Esophagus muscularis mucosa (tissue), 4 donors: ENCODE data around the gene RHOG. TPM values are rescaled to one million over a fixed set of nuclear protein-coding genes. Genes with fewer than 3 reads are reported as not detected.
A peak's percentile ranks its signal among the peaks of the same experiment; 100 is the strongest.

Experiments used
- DNase-seq: peaks from one replicate; pipeline ENCODE4 v3.0.0-alpha.2; 2017; ENCODE audit errors: extremely low spot score
- H3K27ac ChIP-seq, 4 donors: fragments of 200-600 bp; sonication (generic); replicated peaks in 1 of 4; 1 replicate in 3 of 4; 2 replicates in 1 of 4; pipeline ENCODE4 v1.5.1; 2016 to 2019; ENCODE audit warnings: mild to moderate bottlenecking in 1 of 4
- H3K27me3 ChIP-seq, 4 donors: fragments of 200-600 bp; sonication (generic); one replicate each; pipeline versions ENCODE4 v1.5.1 to v1.6.0; 2016 to 2019
- H3K36me3 ChIP-seq, 4 donors: fragments of 200-600 bp; sonication (generic); one replicate each; pipeline ENCODE4 v1.5.1; 2016 to 2019
- H3K4me1 ChIP-seq, 4 donors: fragments of 200-600 bp; sonication (generic); one replicate each; pipeline ENCODE4 v1.5.1; 2016 to 2019
- H3K4me3 ChIP-seq, 4 donors: fragments of 200-600 bp; sonication (generic); 1 replicate in 2 of 4; 2 replicates in 2 of 4; pipeline ENCODE4 v1.5.1; 2016 to 2019; ENCODE audit warnings: mild to moderate bottlenecking in 4 of 4, moderate library complexity in 1 of 4
- H3K9me3 ChIP-seq, 4 donors: fragments of 200-600 bp; sonication (generic); 1 replicate in 3 of 4; 2 replicates in 1 of 4; pipeline ENCODE4 v1.5.1; 2016 to 2019
- CTCF ChIP-seq, 3 experiments: fragments of 200-600 bp in 2 of 3; fragments of 450-650 bp in 1 of 3; sonication (generic) in 2 of 3; IDR thresholded peaks; one replicate each; pipeline ENCODE4 v1.5.1; 2017 to 2019; ENCODE audit warnings: antibody characterized with exemption in 3 of 3, mild to moderate bottlenecking in 2 of 3, moderate library complexity in 1 of 3
- EP300 ChIP-seq: sonication (generic); formaldehyde crosslinking; IDR thresholded peaks from one replicate; pipeline ENCODE4 v1.6.1; 2017; ENCODE audit warnings: antibody characterized with exemption
- POLR2A ChIP-seq: fragments of 450-650 bp; IDR thresholded peaks from one replicate; pipeline ENCODE4 v1.6.1; 2017; ENCODE audit warnings: antibody characterized with exemption, moderate library complexity, mild to moderate bottlenecking, low read depth
- POLR2AphosphoS5 ChIP-seq, 2 donors: sonication (generic); formaldehyde crosslinking; IDR thresholded peaks; one replicate each; pipeline ENCODE4 v1.6.1; 2017; ENCODE audit warnings: antibody characterized with exemption in 2 of 2
- WGBS: methylation state at CpG from one replicate; pipeline ENCODE4 v1.1.5; 2018; 5-methylcytosine and 5-hydroxymethylcytosine counted together
- intact Hi-C: fragments of 100-400 bp; cut with DNase I; formaldehyde crosslinking; loops from one replicate; pipeline ENCODE4 v1.15.1; 2023
- total RNA-seq, 4 donors: library from RNA; depleted of rRNA; stranded (reverse); fragments of >200 nt; gene quantifications; one replicate each; pipeline versions ENCODE4 v1.1.0 to v1.2.1, GENCODE V29; 2016

RHOG gene
- total RNA-seq, 4 donors from 2014 or later = 53.6 to 75.5 (median 59.4) TPM

- Histone ChIP-seq H3K4me3 (no peak overlapping the region), H3K27ac (no peak overlapping the region), H3K4me1 (peaks cover 2 to 12% (median 8%) of the 10 kb centered on the region in 4 donors), H3K36me3 (no peaks in the 10 kb centered on the region), H3K27me3 (no peaks in the 10 kb centered on the region), H3K9me3 (no peaks in the 10 kb centered on the region)
- intact Hi-C loops = no loop called here
- DNase-seq = no peak
- WGBS = 89% methylated on average over 11 of the region's 11 CpGs
- TF ChIP-seq CTCF (IDR thresholded peaks at IDR 0.05) (no peak), POLR2A (no peak), EP300 (no peak), POLR2AphosphoS5 (IDR thresholded peaks at IDR 0.05) (no peak)
Observed at GRCh38 chr11:3803726-3804495, 36.8 kb downstream of the RHOG start.

GRCh38 chr11:3802011-3802790, 38.6 kb downstream of the RHOG start:
- H3K27ac ChIP-seq = no peak overlapping the region
- H3K4me1 ChIP-seq = peaks cover 5 to 10% (median 9%) of the 10 kb centered on the region in 4 donors
- DNase-seq = no peak
- H3K27me3 ChIP-seq = no peaks in the 10 kb centered on the region
- TF ChIP-seq CTCF (IDR thresholded peaks at IDR 0.05) (no peak), EP300 (no peak), POLR2AphosphoS5 (IDR thresholded peaks at IDR 0.05) (no peak), POLR2A (no peak)
- no peaks in the 10 kb centered on the region for H3K36me3 ChIP-seq
- intact Hi-C loops = no loop called here
- WGBS = 79% methylated on average over 4 of the region's 4 CpGs
- no peak overlapping the region for H3K4me3 ChIP-seq
- no peaks in the 10 kb centered on the region for H3K9me3 ChIP-seq

- intact Hi-C loops = loop anchor here (5.0 kb wide), 1 partner anchor 37 kb away; no protein-coding TSS in a partner anchor
- H3K4me1 ChIP-seq = peaks cover 15 to 32% (median 28%) of the 10 kb centered on the region in 4 donors
- WGBS = 91% methylated on average over 5 of the region's 5 CpGs
Observed at GRCh38 chr11:3799873-3800272, 40.9 kb downstream of the RHOG start.

GRCh38 chr11:3799143-3799542, 41.6 kb downstream of the RHOG start:
- peaks cover 15 to 39% (median 35%) of the 10 kb centered on the region in 4 donors for H3K4me1 ChIP-seq
- peaks cover 0 to 5% (median under 1%) of the 10 kb centered on the region in 4 donors for H3K36me3 ChIP-seq
- TF ChIP-seq POLR2AphosphoS5 (IDR thresholded peaks at IDR 0.05) (no peak), POLR2A (no peak), EP300 (no peak), CTCF (IDR thresholded peaks at IDR 0.05) (no peak)
- no peaks in the 10 kb centered on the region for H3K9me3 ChIP-seq
- no peak for DNase-seq
- H3K27ac ChIP-seq = peak overlapping the region in 1 of 4 donors; percentile 93
- no peak overlapping the region for H3K4me3 ChIP-seq
- intact Hi-C loops = loop anchor here (5.0 kb wide), 1 partner anchor 38 kb away; no protein-coding TSS in a partner anchor
- 95% methylated on average over 9 of the region's 9 CpGs for WGBS
- no peaks in the 10 kb centered on the region for H3K27me3 ChIP-seq

More at GRCh38 chr11:3799873-3800272, 40.9 kb downstream of the RHOG start:
- H3K36me3 ChIP-seq = no peaks in the 10 kb centered on the region
- no peak for DNase-seq
- H3K27me3 ChIP-seq = no peaks in the 10 kb centered on the region
- H3K4me3 ChIP-seq = no peak overlapping the region
- no peaks in the 10 kb centered on the region for H3K9me3 ChIP-seq
- H3K27ac ChIP-seq = no peak overlapping the region
- no peak for TF ChIP-seq CTCF (IDR thresholded peaks at IDR 0.05)
